Epithelial cell of proximal tubule (primary cell): ENCODE measurements around the gene BCKDHA. TPM values are rescaled to one million over a fixed set of nuclear protein-coding genes. Genes with fewer than 3 reads are reported as not detected.

ENCODE experiments used
- DNase-seq: peaks from one replicate; pipeline ENCODE4 v3.0.0-alpha.2; 2011; ENCODE audit warnings: low read depth
- H3K4me3 ChIP-seq: 2 replicates; pipeline ENCODE4 v1.5.1; 2011; ENCODE audit warnings: low read depth, mild to moderate bottlenecking, low read length
- total RNA-seq: library from RNA; depleted of rRNA; stranded (reverse); fragments of >200 nt; gene quantifications from 2 replicates; pipeline ENCODE4 v1.2.3, GENCODE V29; 2015
- TF ChIP-seq, protein P1 (sequence below): conservative IDR thresholded peaks from 2 replicates; pipeline ENCODE4 v1.5.1; 2012; ENCODE audit warnings: low read depth, mild to moderate bottlenecking, low read length

The BCKDHA gene
- total RNA-seq, 1 donor from 2014 or later: 35.7 TPM

DNA sequence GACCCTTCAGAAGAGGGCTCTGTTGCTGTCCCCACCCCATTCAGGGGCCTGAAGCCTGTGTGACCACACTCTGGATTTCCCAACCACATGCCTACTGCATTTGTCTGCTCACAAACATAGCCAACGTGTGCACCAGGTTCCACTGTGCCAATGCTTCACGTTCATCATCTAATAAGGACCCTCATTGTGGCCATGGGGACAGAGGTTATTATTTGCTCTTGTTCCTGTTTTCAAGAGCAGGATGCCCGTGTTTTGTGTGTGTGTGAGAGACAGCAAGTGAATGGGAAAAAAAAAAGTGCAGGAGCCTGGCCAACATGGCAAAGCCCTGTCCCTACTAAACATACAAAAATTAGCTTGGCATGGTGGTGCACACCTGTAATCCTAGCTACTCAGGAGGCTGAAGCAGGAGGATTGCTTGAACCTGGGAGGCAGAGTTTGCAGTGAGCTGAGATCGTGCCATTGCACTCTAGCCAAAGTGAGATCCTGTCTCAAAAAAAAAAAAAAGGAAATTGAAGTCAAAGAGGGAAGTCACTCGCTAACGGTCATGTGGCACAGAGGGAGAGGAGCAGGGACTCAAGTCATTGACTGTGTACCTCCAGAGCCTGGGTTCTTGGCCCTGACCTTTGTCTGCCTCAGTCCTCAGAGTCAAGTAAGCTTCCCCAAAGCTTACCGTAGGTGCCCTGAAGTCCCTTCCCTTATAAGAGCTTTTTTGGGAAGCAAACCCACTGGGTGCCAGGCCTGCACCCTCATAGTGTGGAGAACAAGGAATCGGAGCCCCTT lies 22.7 kb downstream of the BCKDHA start:
- DNase-seq: no peak
- H3K4me3 ChIP-seq: no peak overlapping the region
- TF ChIP-seq, protein P1, sequence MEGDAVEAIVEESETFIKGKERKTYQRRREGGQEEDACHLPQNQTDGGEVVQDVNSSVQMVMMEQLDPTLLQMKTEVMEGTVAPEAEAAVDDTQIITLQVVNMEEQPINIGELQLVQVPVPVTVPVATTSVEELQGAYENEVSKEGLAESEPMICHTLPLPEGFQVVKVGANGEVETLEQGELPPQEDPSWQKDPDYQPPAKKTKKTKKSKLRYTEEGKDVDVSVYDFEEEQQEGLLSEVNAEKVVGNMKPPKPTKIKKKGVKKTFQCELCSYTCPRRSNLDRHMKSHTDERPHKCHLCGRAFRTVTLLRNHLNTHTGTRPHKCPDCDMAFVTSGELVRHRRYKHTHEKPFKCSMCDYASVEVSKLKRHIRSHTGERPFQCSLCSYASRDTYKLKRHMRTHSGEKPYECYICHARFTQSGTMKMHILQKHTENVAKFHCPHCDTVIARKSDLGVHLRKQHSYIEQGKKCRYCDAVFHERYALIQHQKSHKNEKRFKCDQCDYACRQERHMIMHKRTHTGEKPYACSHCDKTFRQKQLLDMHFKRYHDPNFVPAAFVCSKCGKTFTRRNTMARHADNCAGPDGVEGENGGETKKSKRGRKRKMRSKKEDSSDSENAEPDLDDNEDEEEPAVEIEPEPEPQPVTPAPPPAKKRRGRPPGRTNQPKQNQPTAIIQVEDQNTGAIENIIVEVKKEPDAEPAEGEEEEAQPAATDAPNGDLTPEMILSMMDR: no peak

DNA sequence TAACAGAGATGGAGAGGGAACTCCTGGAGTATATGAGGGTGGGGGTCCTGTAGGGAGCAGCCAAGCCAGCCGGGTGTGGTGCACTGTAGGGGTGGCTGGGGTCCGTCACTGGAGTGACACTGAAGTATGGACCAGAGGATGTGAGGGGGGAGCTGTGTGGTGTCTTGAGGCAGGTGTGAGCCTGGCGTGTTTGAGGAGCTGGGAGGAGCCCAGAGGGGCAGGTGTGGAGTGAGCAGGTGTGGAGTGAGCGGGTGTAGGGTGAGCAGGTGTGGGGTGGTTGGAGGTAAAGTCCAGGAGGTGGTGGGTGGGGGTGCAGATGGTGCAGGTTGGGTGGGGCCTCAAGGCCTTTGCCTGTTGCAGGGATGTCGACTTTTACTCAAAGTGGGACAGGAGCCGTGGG lies 23.7 kb downstream of the BCKDHA start:
- no peak for DNase-seq
- H3K4me3 ChIP-seq: no peak overlapping the region
- TF ChIP-seq, protein P1: no peak

DNA sequence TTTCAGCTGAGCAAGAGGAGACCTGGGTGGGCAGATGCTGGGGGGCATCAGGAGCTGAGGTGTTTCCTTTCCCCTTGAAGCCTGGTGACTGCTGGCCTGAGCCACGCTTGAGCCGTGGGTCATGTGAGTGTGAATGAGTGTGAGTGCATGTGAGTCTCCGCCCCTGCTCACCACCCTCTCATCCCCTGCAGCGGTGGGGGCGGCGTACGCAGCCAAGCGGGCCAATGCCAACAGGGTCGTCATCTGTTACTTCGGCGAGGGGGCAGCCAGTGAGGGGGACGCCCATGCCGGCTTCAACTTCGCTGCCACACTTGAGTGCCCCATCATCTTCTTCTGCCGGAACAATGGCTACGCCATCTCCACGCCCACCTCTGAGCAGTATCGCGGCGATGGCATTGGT lies 24.4 kb downstream of the BCKDHA start:
- TF ChIP-seq, protein P1: no peak

DNA sequence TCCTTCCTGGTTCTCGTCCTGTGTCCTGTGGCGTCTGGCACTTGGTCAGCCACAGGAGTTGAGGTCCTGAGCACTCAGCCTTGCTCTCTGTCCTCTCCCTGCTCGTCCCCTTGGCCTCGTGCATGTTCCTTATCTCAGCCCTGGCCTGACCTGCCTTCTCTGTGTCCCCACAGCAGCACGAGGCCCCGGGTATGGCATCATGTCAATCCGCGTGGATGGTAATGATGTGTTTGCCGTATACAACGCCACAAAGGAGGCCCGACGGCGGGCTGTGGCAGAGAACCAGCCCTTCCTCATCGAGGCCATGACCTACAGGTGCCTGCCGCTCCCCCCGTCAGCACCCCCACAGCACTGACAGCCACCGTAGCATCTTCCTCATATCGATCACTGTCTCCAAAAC lies 24.8 kb downstream of the BCKDHA start:
- TF ChIP-seq, protein P1: no peak
- no peak for DNase-seq
- H3K4me3 ChIP-seq: no peak overlapping the region

More for the DNA sequence above, 24.4 kb downstream of the BCKDHA start:
- no peak overlapping the region for H3K4me3 ChIP-seq
- DNase-seq: no peak

DNA sequence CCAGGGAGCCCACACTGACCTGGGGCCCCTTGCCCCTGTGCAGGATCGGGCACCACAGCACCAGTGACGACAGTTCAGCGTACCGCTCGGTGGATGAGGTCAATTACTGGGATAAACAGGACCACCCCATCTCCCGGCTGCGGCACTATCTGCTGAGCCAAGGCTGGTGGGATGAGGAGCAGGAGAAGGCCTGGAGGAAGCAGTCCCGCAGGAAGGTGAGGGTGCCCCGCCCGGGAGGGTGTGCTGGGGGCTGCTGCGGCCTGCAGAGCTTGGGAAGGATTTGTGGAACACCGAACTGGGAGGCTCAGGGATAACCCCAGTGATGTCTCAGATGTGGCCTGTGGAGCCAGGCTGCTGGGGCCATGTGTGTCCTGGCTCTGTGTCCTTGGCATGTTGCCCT lies 25.3 kb downstream of the BCKDHA start:
- TF ChIP-seq, protein P1: no peak
- DNase-seq: no peak
- no peak overlapping the region for H3K4me3 ChIP-seq

DNA sequence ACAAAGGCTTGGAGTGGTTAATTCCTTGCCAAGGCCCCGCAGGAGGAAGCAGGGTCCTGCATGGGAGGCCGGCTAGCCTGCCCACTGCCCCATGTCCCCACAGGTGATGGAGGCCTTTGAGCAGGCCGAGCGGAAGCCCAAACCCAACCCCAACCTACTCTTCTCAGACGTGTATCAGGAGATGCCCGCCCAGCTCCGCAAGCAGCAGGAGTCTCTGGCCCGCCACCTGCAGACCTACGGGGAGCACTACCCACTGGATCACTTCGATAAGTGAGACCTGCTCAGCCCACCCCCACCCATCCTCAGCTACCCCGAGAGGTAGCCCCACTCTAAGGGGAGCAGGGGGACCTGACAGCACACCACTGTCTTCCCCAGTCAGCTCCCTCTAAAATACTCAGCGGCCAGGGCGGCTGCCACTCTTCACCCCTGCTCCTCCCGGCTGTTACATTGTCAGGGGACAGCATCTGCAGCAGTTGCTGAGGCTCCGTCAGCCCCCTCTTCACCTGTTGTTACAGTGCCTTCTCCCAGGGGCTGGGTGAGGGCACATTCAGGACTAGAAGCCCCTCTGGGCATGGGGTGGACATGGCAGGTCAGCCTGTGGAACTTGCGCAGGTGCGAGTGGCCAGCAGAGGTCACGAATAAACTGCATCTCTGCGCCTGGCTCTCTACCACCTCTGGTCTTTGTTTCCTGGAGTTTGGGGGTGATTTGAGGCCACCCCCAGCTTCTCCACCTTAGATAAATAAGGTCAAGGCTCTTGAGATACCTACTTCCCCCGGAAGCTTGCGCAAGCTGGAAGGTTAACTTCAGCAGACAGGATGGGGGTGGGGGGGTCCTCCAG lies 26.9 kb downstream of the BCKDHA start:
- no peak for DNase-seq
- H3K4me3 ChIP-seq: no peak overlapping the region
- TF ChIP-seq, protein P1: no peak
